T-cell (primary cell): ENCODE data around the gene CCDC9B. TPM values are rescaled to one million over a fixed set of nuclear protein-coding genes. Genes with fewer than 3 reads are reported as not detected.

Experiments used
- ATAC-seq, 4 experiments: fragments of 200-7000 bp in 3 of 4; fragments of 150-1000 bp in 1 of 4; cut with Tn5 transposase; replicated peaks in 1 of 4; 1 replicate in 3 of 4; 2 replicates in 1 of 4; pipeline ENCODE4 v1.10.0; 2021; ENCODE audit warnings: moderate library complexity in 3 of 4, mild to moderate bottlenecking in 2 of 4, moderate number of reproducible peaks in 1 of 4
- CTCF ChIA-PET, 2 donors: fragments of 300-600 bp; sonication (Branson Sonifier 250); formaldehyde crosslinking; loops; one replicate each; lab custom pipeline; 2022; ENCODE audit warnings: antibody characterized with exemption in 2 of 2; lab: Charles Lee
- POLR2A ChIA-PET, 2 donors: fragments of 300-600 bp; sonication (Branson Sonifier 250); formaldehyde crosslinking; loops; one replicate each; lab custom pipeline; 2022; ENCODE audit warnings: antibody characterized with exemption in 2 of 2; lab: Charles Lee
- DNase-seq, 35 experiments: peaks; one replicate each; pipeline versions ENCODE4 v3.0.0 to v3.0.0-alpha.2; 2013 to 2023
- H3K27ac ChIP-seq: one replicate; pipeline ENCODE4 v1.5.1; 2013; ENCODE audit warnings: low read length
- H3K27me3 ChIP-seq, 2 experiments: replicated peaks in 1 of 2; 1 replicate in 1 of 2; 2 replicates in 1 of 2; pipeline versions ENCODE4 v1.6.1 to v1.7.0; 2013; ENCODE audit warnings: low read length in 1 of 2, mixed read lengths in 1 of 2; ENCODE audit not compliant: control insufficient read depth in 2 of 2, insufficient read depth in 2 of 2; ENCODE audit errors: extremely low read depth in 1 of 2
- H3K36me3 ChIP-seq, 2 donors: 1 replicate in 1 of 2; 2 replicates in 1 of 2; pipeline versions ENCODE4 v1.6.1 to v1.7.0; 2013; ENCODE audit warnings: low read length in 1 of 2; ENCODE audit not compliant: control insufficient read depth in 2 of 2, insufficient read depth in 1 of 2; ENCODE audit errors: extremely low read depth in 1 of 2
- H3K4me1 ChIP-seq, 2 experiments: 1 replicate in 1 of 2; 2 replicates in 1 of 2; pipeline versions ENCODE4 v1.6.1 to v1.7.0; 2013; ENCODE audit warnings: low read length in 2 of 2, mixed read lengths in 1 of 2; ENCODE audit not compliant: insufficient read depth in 2 of 2, control insufficient read depth in 1 of 2; ENCODE audit errors: extremely low read depth in 1 of 2
- H3K4me3 ChIP-seq, 2 donors: 1 replicate in 1 of 2; 2 replicates in 1 of 2; pipeline versions ENCODE4 v1.5.1 to v1.7.0; 2013; ENCODE audit warnings: mild to moderate bottlenecking in 2 of 2, low read length in 1 of 2, moderate library complexity in 1 of 2; ENCODE audit not compliant: control insufficient read depth in 1 of 2; ENCODE audit errors: extremely low read depth in 1 of 2
- H3K9me3 ChIP-seq: 2 replicates; pipeline ENCODE4 v1.7.0; 2013
- H3K27ac Mint-ChIP-seq, 2 donors: one replicate each; pipeline ENCODE4 v1.8.0; 2020 to 2021; ENCODE audit warnings: mild to moderate bottlenecking in 2 of 2, mixed read lengths in 2 of 2
- H3K27me3 Mint-ChIP-seq, 2 donors: one replicate each; pipeline ENCODE4 v1.8.0; 2021 to 2022; ENCODE audit warnings: mixed read lengths in 2 of 2
- H3K36me3 Mint-ChIP-seq: one replicate; pipeline ENCODE4 v1.8.0; 2021; ENCODE audit warnings: mixed read lengths
- H3K4me1 Mint-ChIP-seq, 3 donors: one replicate each; pipeline ENCODE4 v1.8.0; 2020 to 2022; ENCODE audit warnings: mixed read lengths in 3 of 3, mild to moderate bottlenecking in 1 of 3
- H3K4me3 Mint-ChIP-seq, 3 donors: one replicate each; pipeline ENCODE4 v1.8.0; 2020 to 2022; ENCODE audit warnings: mild to moderate bottlenecking in 3 of 3, mixed read lengths in 3 of 3, moderate library complexity in 3 of 3
- H3K9me3 Mint-ChIP-seq, 3 donors: one replicate each; pipeline ENCODE4 v1.8.0; 2020 to 2022; ENCODE audit warnings: mixed read lengths in 3 of 3
- WGBS: methylation state at CpG from one replicate; pipeline ENCODE4 v1.1.5; 2013; ENCODE audit warnings: missing lambda C conversion rate; ENCODE audit not compliant: insufficient coverage; 5-methylcytosine and 5-hydroxymethylcytosine counted together
- total RNA-seq, 35 experiments: library from RNA in 6 of 35; stranded (reverse) in 6 of 35; fragments of 120-200 nt in 1 of 35; gene quantifications; one replicate each; pipeline versions ENCODE4 v1.2.1 to v1.2.4 and lab custom pipeline; 2013 to 2026

The CCDC9B gene
- total RNA-seq, 5 donors from 2014 or later (not counting 1 experiment from before 2014, with no cell fraction given): 0.80 to 2.2 (median 1.7) TPM

GRCh38 chr15:40366457-40367370 is 26.0 kb upstream of the CCDC9B start:
- Mint-ChIP-seq H3K36me3 (peaks cover 8% of the 10 kb centered on the region), H3K4me1 (peaks cover 18 to 30% (median 28%) of the 10 kb centered on the region in 3 donors), H3K4me3 (peak overlapping the region; percentile 79 to 87 (median 82)), H3K27me3 (no peaks in the 10 kb centered on the region), H3K9me3 (no peaks in the 10 kb centered on the region), H3K27ac (peak overlapping the region in 1 of 2 donors; percentile 60)
- DNase-seq (no peak), ATAC-seq (no peak)
- ChIA-PET CTCF (interaction anchor here (0.7 to 1.8 kb wide), 3 partner anchors 22 to 343 kb away, joined by 3 to 4 read pairs (median 4); no protein-coding TSS in a partner anchor), POLR2A (no interaction called here)
- H3K4me3 ChIP-seq: peak overlapping the region; percentile 68 to 75
- H3K4me1 ChIP-seq: peaks cover 8 to 48% of the 10 kb centered on the region in 2 experiments
- peaks cover 2 to 6% of the 10 kb centered on the region in 2 donors for H3K36me3 ChIP-seq
- H3K27ac ChIP-seq: no peak overlapping the region
- no peaks in the 10 kb centered on the region for H3K27me3 ChIP-seq
- 98% methylated on average over 12 of the region's 14 CpGs for WGBS
- no peaks in the 10 kb centered on the region for H3K9me3 ChIP-seq

- Histone ChIP-seq H3K27me3 (no peaks in the 10 kb centered on the region), H3K36me3 (peaks cover 2 to 6% of the 10 kb centered on the region in 2 donors), H3K4me3 (no peak overlapping the region), H3K4me1 (peaks cover 8 to 48% of the 10 kb centered on the region in 2 experiments), H3K27ac (no peak overlapping the region), H3K9me3 (no peaks in the 10 kb centered on the region)
- DNase-seq (no peak), ATAC-seq (no peak)
- peak overlapping the region in 1 of 3 donors; percentile 87 for H3K4me3 Mint-ChIP-seq
- H3K36me3 Mint-ChIP-seq: peaks cover 15% of the 10 kb centered on the region
- no peak overlapping the region for H3K27ac Mint-ChIP-seq
- POLR2A ChIA-PET: no interaction called here
- no peaks in the 10 kb centered on the region for H3K9me3 Mint-ChIP-seq
- 91% methylated on average over 7 of the region's 11 CpGs for WGBS
- no peaks in the 10 kb centered on the region for H3K27me3 Mint-ChIP-seq
- H3K4me1 Mint-ChIP-seq: peaks cover 18 to 30% (median 28%) of the 10 kb centered on the region in 3 donors
- CTCF ChIA-PET: interaction anchor here (0.6 to 1.8 kb wide), 5 partner anchors 21 to 342 kb away, joined by 3 to 5 read pairs (median 4); no protein-coding TSS in a partner anchor
Observed at GRCh38 chr15:40365624-40366456, 25.1 kb upstream of the CCDC9B start.

GRCh38 chr15:40365016-40365415 is 24.3 kb upstream of the CCDC9B start:
- no peak overlapping the region for H3K27ac ChIP-seq
- DNase-seq (no peak), ATAC-seq (no peak)
- POLR2A ChIA-PET: no interaction called here
- CTCF ChIA-PET: interaction anchor here in 1 of 2 donors (0.9 kb wide), 1 partner anchor 25 kb away, joined by 3 read pairs; no protein-coding TSS in a partner anchor
- H3K9me3 ChIP-seq: no peaks in the 10 kb centered on the region
- no peaks in the 10 kb centered on the region for H3K27me3 ChIP-seq
- WGBS: 100% methylated on average over 4 of the region's 5 CpGs
- peaks cover 8 to 48% of the 10 kb centered on the region in 2 experiments for H3K4me1 ChIP-seq
- H3K36me3 ChIP-seq: peaks cover 2 to 6% of the 10 kb centered on the region in 2 donors
- Mint-ChIP-seq H3K27ac (no peak overlapping the region), H3K36me3 (peaks cover 17% of the 10 kb centered on the region), H3K27me3 (no peaks in the 10 kb centered on the region), H3K9me3 (no peaks in the 10 kb centered on the region), H3K4me3 (peak overlapping the region in 1 of 3 donors; percentile 87), H3K4me1 (peaks cover 18 to 30% (median 28%) of the 10 kb centered on the region in 3 donors)
- no peak overlapping the region for H3K4me3 ChIP-seq

- H3K36me3 Mint-ChIP-seq: peaks cover 17% of the 10 kb centered on the region
- CTCF ChIA-PET: no interaction called here
- no peaks in the 10 kb centered on the region for H3K27me3 ChIP-seq
Observed at GRCh38 chr15:40364251-40364650, 23.5 kb upstream of the CCDC9B start.

GRCh38 chr15:40363611-40364010 is 22.9 kb upstream of the CCDC9B start:
- 98% methylated on average over 6 of the region's 8 CpGs for WGBS
- POLR2A ChIA-PET: no interaction called here
- H3K27me3 ChIP-seq: peaks cover 0 to 2% of the 10 kb centered on the region in 2 experiments
- ATAC-seq (no peak), DNase-seq (no peak)
- no peaks in the 10 kb centered on the region for H3K9me3 Mint-ChIP-seq
- H3K36me3 Mint-ChIP-seq: peaks cover 17% of the 10 kb centered on the region
- H3K4me1 ChIP-seq: peaks cover 10 to 51% of the 10 kb centered on the region in 2 experiments
- no peak overlapping the region for H3K4me3 ChIP-seq
- H3K27me3 Mint-ChIP-seq: no peaks in the 10 kb centered on the region
- peaks cover 2 to 6% of the 10 kb centered on the region in 2 donors for H3K36me3 ChIP-seq
- H3K4me3 Mint-ChIP-seq: no peak overlapping the region
- no peak overlapping the region for H3K27ac ChIP-seq
- no peak overlapping the region for H3K27ac Mint-ChIP-seq
- no peaks in the 10 kb centered on the region for H3K9me3 ChIP-seq
- peaks cover 23 to 37% (median 31%) of the 10 kb centered on the region in 3 donors for H3K4me1 Mint-ChIP-seq
- CTCF ChIA-PET: no interaction called here

More at GRCh38 chr15:40364251-40364650, 23.5 kb upstream of the CCDC9B start:
- Mint-ChIP-seq H3K4me1 (peaks cover 18 to 32% (median 28%) of the 10 kb centered on the region in 3 donors), H3K27ac (no peak overlapping the region), H3K27me3 (no peaks in the 10 kb centered on the region), H3K4me3 (no peak overlapping the region), H3K9me3 (no peaks in the 10 kb centered on the region)
- no peak for ATAC-seq
- no peak for DNase-seq
- Histone ChIP-seq H3K36me3 (peaks cover 2 to 6% of the 10 kb centered on the region in 2 donors), H3K4me3 (no peak overlapping the region), H3K27ac (no peak overlapping the region), H3K9me3 (no peaks in the 10 kb centered on the region), H3K4me1 (peaks cover 8 to 48% of the 10 kb centered on the region in 2 experiments)
- POLR2A ChIA-PET: no interaction called here
- WGBS: 92% methylated on average over 5 of the region's 6 CpGs

- Mint-ChIP-seq H3K36me3 (peaks cover 17% of the 10 kb centered on the region), H3K4me1 (peaks cover 22 to 30% (median 23%) of the 10 kb centered on the region in 3 donors), H3K27me3 (peaks cover 0 to 1% of the 10 kb centered on the region in 2 donors), H3K27ac (no peak overlapping the region), H3K9me3 (no peaks in the 10 kb centered on the region), H3K4me3 (no peak overlapping the region)
- POLR2A ChIA-PET: no interaction called here
- 93% methylated on average over 2 of the region's 2 CpGs for WGBS
- Histone ChIP-seq H3K4me1 (peaks cover 2 to 48% of the 10 kb centered on the region in 2 experiments), H3K36me3 (peaks cover 2 to 6% of the 10 kb centered on the region in 2 donors), H3K9me3 (no peaks in the 10 kb centered on the region), H3K27me3 (peaks cover 0 to 8% of the 10 kb centered on the region in 2 experiments), H3K27ac (no peak overlapping the region), H3K4me3 (no peak overlapping the region)
- CTCF ChIA-PET: no interaction called here
- no peak for DNase-seq
- ATAC-seq: no peak
Observed at GRCh38 chr15:40361640-40362039, 20.9 kb upstream of the CCDC9B start.
